Mesenchymal stem cell (in vitro differentiated cells and primary cell): ENCODE measurements around the gene NUDT8.

ENCODE experiments used
- DNase-seq: peaks from one replicate; pipeline ENCODE4 v3.0.0-alpha.2; 2013
- H2AFZ ChIP-seq: one replicate; pipeline ENCODE4 v1.6.1; 2013; ENCODE audit warnings: low read depth, mild to moderate bottlenecking, control low read depth, inconsistent platforms, low read length, moderate library complexity
- H2AK5ac ChIP-seq: 2 replicates; pipeline ENCODE4 v1.6.1; 2013; ENCODE audit warnings: low read length, moderate library complexity, mild to moderate bottlenecking, inconsistent platforms; ENCODE audit not compliant: severe bottlenecking
- H2BK120ac ChIP-seq: one replicate; pipeline ENCODE4 v1.6.1; 2013; ENCODE audit warnings: low read depth, mild to moderate bottlenecking, inconsistent platforms, low read length, moderate library complexity
- H2BK12ac ChIP-seq, 2 experiments: one replicate each; pipeline ENCODE4 v1.6.1; 2013; ENCODE audit warnings: inconsistent platforms in 2 of 2, low read length in 2 of 2, mild to moderate bottlenecking in 2 of 2, moderate library complexity in 2 of 2, control low read depth in 1 of 2
- H2BK15ac ChIP-seq: one replicate; pipeline ENCODE4 v1.6.1; 2013; ENCODE audit warnings: mild to moderate bottlenecking, low read depth, inconsistent platforms; ENCODE audit not compliant: poor library complexity, severe bottlenecking
- H2BK5ac ChIP-seq: 2 replicates; pipeline ENCODE4 v1.6.1; 2013; ENCODE audit warnings: low read depth, mild to moderate bottlenecking, low read length, control low read depth, inconsistent platforms; ENCODE audit not compliant: poor library complexity, severe bottlenecking
- H3K14ac ChIP-seq, 2 experiments: one replicate each; pipeline ENCODE4 v1.6.1; 2013; ENCODE audit warnings: inconsistent platforms in 2 of 2, low read length in 2 of 2, control low read depth in 1 of 2, mild to moderate bottlenecking in 1 of 2, moderate library complexity in 1 of 2
- H3K18ac ChIP-seq, 2 experiments: one replicate each; pipeline ENCODE4 v1.6.1; 2013; ENCODE audit warnings: inconsistent platforms in 2 of 2, low read length in 2 of 2, control low read depth in 1 of 2, low read depth in 1 of 2, mild to moderate bottlenecking in 1 of 2
- H3K23ac ChIP-seq, 2 experiments: one replicate each; pipeline ENCODE4 v1.6.1; 2013; ENCODE audit warnings: inconsistent platforms in 2 of 2, low read length in 2 of 2, mild to moderate bottlenecking in 2 of 2, moderate library complexity in 2 of 2, control low read depth in 1 of 2
- H3K27ac ChIP-seq: 2 replicates; pipeline ENCODE4 v1.5.1; 2013; ENCODE audit warnings: mild to moderate bottlenecking, moderate library complexity, low read length, control low read depth, inconsistent platforms; ENCODE audit not compliant: poor library complexity, severe bottlenecking
- H3K27me3 ChIP-seq, 2 experiments: 2 replicates each; pipeline versions ENCODE4 v1.6.1 to v1.7.0; 2013; ENCODE audit warnings: low read length in 2 of 2, mild to moderate bottlenecking in 2 of 2, moderate library complexity in 2 of 2, control low read depth in 1 of 2, inconsistent platforms in 1 of 2; ENCODE audit not compliant: control insufficient read depth in 1 of 2, insufficient read depth in 1 of 2
- H3K36me3 ChIP-seq, 2 experiments: 2 replicates each; pipeline versions ENCODE4 v1.6.1 to v1.7.0; 2013; ENCODE audit warnings: low read length in 2 of 2, control low read depth in 1 of 2, inconsistent platforms in 1 of 2, low read depth in 1 of 2, mild to moderate bottlenecking in 1 of 2; ENCODE audit not compliant: insufficient read depth in 2 of 2, control insufficient read depth in 1 of 2
- H3K4ac ChIP-seq, 2 experiments: one replicate each; pipeline ENCODE4 v1.6.1; 2013; ENCODE audit warnings: inconsistent platforms in 2 of 2, low read length in 2 of 2, mild to moderate bottlenecking in 2 of 2, moderate library complexity in 2 of 2, control low read depth in 1 of 2, low read depth in 1 of 2
- H3K4me1 ChIP-seq: 2 replicates; pipeline ENCODE4 v1.6.1; 2013; ENCODE audit warnings: low read depth, low read length, control low read depth; ENCODE audit not compliant: control insufficient read depth, insufficient read depth
- H3K4me2 ChIP-seq: 2 replicates; pipeline ENCODE4 v1.6.1; 2013; ENCODE audit warnings: low read length, mild to moderate bottlenecking, inconsistent platforms; ENCODE audit not compliant: poor library complexity, severe bottlenecking
- H3K4me3 ChIP-seq, 2 experiments: 2 replicates each; pipeline versions ENCODE4 v1.5.1 to v1.7.0; 2013; ENCODE audit warnings: low read length in 2 of 2, mild to moderate bottlenecking in 2 of 2, control low read depth in 1 of 2, low read depth in 1 of 2; ENCODE audit not compliant: insufficient read depth in 1 of 2
- H3K79me1 ChIP-seq: replicated peaks from 2 replicates; pipeline ENCODE4 v1.6.1; 2013; ENCODE audit warnings: mild to moderate bottlenecking, control low read depth, low read length, inconsistent platforms; ENCODE audit not compliant: poor library complexity, severe bottlenecking
- H3K9ac ChIP-seq: 2 replicates; pipeline ENCODE4 v1.7.0; 2013; ENCODE audit warnings: mild to moderate bottlenecking, low read length, moderate library complexity
- H3K9me3 ChIP-seq: 2 replicates; pipeline ENCODE4 v1.7.0; 2013; ENCODE audit warnings: mild to moderate bottlenecking, low read length; ENCODE audit not compliant: control insufficient read depth
- H4K8ac ChIP-seq: one replicate; pipeline ENCODE4 v1.6.1; 2013; ENCODE audit warnings: inconsistent platforms, mild to moderate bottlenecking, low read length, moderate library complexity
- H4K91ac ChIP-seq: one replicate; pipeline ENCODE4 v1.6.1; 2013; ENCODE audit warnings: mild to moderate bottlenecking, low read length, inconsistent platforms
- WGBS: methylation state at CpG from one replicate; pipeline ENCODE4 v1.1.7; 2013; ENCODE audit warnings: mixed read lengths; 5-methylcytosine and 5-hydroxymethylcytosine counted together

Gene NUDT8

DNA sequence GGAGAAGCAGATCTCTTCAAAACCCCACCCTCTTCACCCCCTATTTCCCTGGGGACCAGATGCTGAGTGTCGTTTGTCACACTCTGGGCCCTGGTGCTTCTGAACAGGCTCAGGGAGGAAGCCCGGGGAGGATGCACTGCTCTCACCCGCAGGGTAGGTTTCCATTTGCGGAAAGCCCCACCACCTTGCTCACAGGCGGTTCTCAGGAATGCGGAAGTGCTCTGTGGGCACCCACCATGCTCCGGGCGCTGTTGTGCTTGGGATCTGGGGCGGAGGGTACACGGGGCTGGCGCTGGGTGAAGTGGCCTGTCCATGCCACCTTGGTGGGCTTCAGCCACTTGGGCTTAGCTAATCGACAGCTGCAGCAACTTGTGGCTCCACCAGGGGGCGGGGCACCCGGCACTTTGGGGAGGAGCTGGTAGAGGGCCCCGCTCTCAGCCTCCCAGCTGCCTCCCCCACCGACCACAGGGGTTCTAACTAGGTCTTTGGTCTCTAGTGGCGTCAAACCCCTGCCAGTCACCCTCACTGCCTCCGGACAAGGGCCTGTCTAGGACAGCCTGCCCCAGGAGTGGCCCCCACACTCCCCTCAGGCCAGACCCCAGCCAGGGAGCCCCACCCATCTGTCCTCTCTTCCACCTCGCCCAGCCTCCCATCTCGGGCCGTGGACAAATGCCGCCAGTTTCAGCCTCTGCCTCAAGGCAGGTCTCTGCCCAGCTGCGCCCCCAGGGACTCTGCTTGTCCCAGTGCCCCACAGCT lies 15.6 kb downstream of the NUDT8 start:
- Histone ChIP-seq H2AFZ (no peak overlapping the region), H3K9ac (peak overlapping the region; percentile 79), H2BK15ac (no peak overlapping the region), H3K23ac (no peak overlapping the region), H3K14ac (no peak overlapping the region), H2AK5ac (no peak overlapping the region), H2BK5ac (no peak overlapping the region), H3K36me3 (peaks cover 39 to 42% of the 10 kb centered on the region in 2 experiments), H3K79me1 (peaks cover 16% of the 10 kb centered on the region), H3K9me3 (no peaks in the 10 kb centered on the region), H4K8ac (no peak overlapping the region), H3K27me3 (peaks cover 8 to 37% of the 10 kb centered on the region in 2 experiments), H3K4me2 (no peak overlapping the region), H2BK120ac (no peak overlapping the region), H3K4me1 (peaks cover 4% of the 10 kb centered on the region), H4K91ac (no peak overlapping the region), H3K18ac (no peak overlapping the region), H3K27ac (no peak overlapping the region), H2BK12ac (no peak overlapping the region), H3K4ac (no peak overlapping the region), H3K4me3 (peak overlapping the region in 1 of 2 experiments; percentile 72)
- peak; percentile 49 for DNase-seq
- 49% methylated on average over 23 of the region's 23 CpGs for WGBS

DNA sequence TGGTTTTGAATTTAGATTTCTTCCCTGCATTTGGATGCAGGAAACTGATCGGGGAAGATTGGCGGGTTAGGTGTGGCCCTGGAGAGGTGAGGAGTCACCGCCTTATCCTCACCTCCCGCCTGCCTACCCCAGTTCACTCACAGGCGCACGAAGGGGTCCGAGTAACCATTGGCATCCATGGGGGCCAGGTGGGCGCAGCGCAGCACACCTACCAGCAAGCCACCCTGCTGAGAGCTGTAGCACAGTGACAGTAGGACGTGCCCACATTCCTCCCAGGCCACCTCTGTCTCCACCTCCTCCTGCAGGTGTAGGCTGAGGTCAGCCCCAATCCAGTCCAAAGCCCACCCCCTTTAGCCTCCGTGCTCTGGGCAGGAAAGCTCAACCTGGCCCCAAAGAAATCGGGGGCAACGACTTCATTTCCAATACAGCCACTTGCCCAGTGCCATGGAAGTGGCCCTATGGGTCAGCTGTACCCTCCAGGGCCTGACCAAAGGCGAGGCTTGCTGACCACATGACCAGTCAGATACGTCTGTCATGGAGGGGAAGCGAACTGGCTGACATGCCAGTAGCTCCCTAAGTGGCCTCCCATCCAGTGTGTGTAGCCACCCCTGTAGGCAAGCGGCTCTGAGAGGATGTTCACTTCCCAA lies 16.3 kb downstream of the NUDT8 start:
- H2AFZ ChIP-seq = no peak overlapping the region
- H3K23ac ChIP-seq = no peak overlapping the region
- no peak overlapping the region for H2BK5ac ChIP-seq
- H3K36me3 ChIP-seq = peaks cover 45 to 46% of the 10 kb centered on the region in 2 experiments
- no peak overlapping the region for H3K18ac ChIP-seq
- H4K8ac ChIP-seq = no peak overlapping the region
- peaks cover 22% of the 10 kb centered on the region for H3K79me1 ChIP-seq
- DNase-seq = no peak
- peaks cover 8 to 37% of the 10 kb centered on the region in 2 experiments for H3K27me3 ChIP-seq
- H2AK5ac ChIP-seq = no peak overlapping the region
- 90% methylated on average over 17 of the region's 17 CpGs for WGBS
- peaks cover 4% of the 10 kb centered on the region for H3K4me1 ChIP-seq
- H2BK12ac ChIP-seq = no peak overlapping the region
- no peak overlapping the region for H3K4ac ChIP-seq
- H2BK120ac ChIP-seq = no peak overlapping the region
- H3K9me3 ChIP-seq = no peaks in the 10 kb centered on the region
- no peak overlapping the region for H3K4me2 ChIP-seq
- H2BK15ac ChIP-seq = no peak overlapping the region
- H3K27ac ChIP-seq = no peak overlapping the region
- H3K9ac ChIP-seq = peak overlapping the region; percentile 79
- H4K91ac ChIP-seq = no peak overlapping the region
- H3K4me3 ChIP-seq = peak overlapping the region in 1 of 2 experiments; percentile 72
- H3K14ac ChIP-seq = no peak overlapping the region

- H3K4me2 ChIP-seq = no peak overlapping the region
- peaks cover 27% of the 10 kb centered on the region for H3K79me1 ChIP-seq
- no peak overlapping the region for H4K8ac ChIP-seq
- no peak overlapping the region for H4K91ac ChIP-seq
- H3K36me3 ChIP-seq = peaks cover 48 to 49% of the 10 kb centered on the region in 2 experiments
- H2BK15ac ChIP-seq = no peak overlapping the region
- no peak overlapping the region for H2BK120ac ChIP-seq
- no peak overlapping the region for H3K4ac ChIP-seq
- H2BK12ac ChIP-seq = no peak overlapping the region
- no peak overlapping the region for H3K14ac ChIP-seq
- H2BK5ac ChIP-seq = no peak overlapping the region
- 96% methylated on average over 13 of the region's 13 CpGs for WGBS
- H2AK5ac ChIP-seq = no peak overlapping the region
- no peak for DNase-seq
- H3K18ac ChIP-seq = no peak overlapping the region
- no peak overlapping the region for H3K4me3 ChIP-seq
- no peak overlapping the region for H3K27ac ChIP-seq
- peaks cover 8 to 31% of the 10 kb centered on the region in 2 experiments for H3K27me3 ChIP-seq
- no peak overlapping the region for H2AFZ ChIP-seq
- H3K9ac ChIP-seq = no peak overlapping the region
- no peaks in the 10 kb centered on the region for H3K9me3 ChIP-seq
- H3K4me1 ChIP-seq = peaks cover 4% of the 10 kb centered on the region
- no peak overlapping the region for H3K23ac ChIP-seq
Observed at GRCh38 chr11:67612751-67613150, 17.0 kb downstream of the NUDT8 start.
